Liver (tissue), 9 donors: Measurements from ENCODE around the gene SMARCC2. TPM values are rescaled to one million over a fixed set of nuclear protein-coding genes. Genes with fewer than 3 reads are reported as not detected.

Source experiments
- DNase-seq: peaks from one replicate; pipeline ENCODE4 v3.0.0-alpha.2; 2017; ENCODE audit warnings: low spot score
- H3K27ac ChIP-seq, 2 donors: one replicate each; pipeline ENCODE4 v1.7.0; 2013; ENCODE audit warnings: inconsistent platforms in 2 of 2, low read length in 2 of 2, control low read depth in 1 of 2, low read depth in 1 of 2, mild to moderate bottlenecking in 1 of 2
- H3K27me3 ChIP-seq, 4 donors: one replicate each; pipeline versions ENCODE4 v1.6.1 to v1.7.0; 2013; ENCODE audit warnings: low read length in 3 of 4, inconsistent platforms in 1 of 4, mild to moderate bottlenecking in 1 of 4, moderate library complexity in 1 of 4; ENCODE audit not compliant: control insufficient read depth in 4 of 4, insufficient read depth in 4 of 4
- H3K36me3 ChIP-seq, 4 donors: one replicate each; pipeline versions ENCODE4 v1.6.1 to v1.7.0; 2013; ENCODE audit warnings: low read length in 3 of 4, mild to moderate bottlenecking in 3 of 4, low read depth in 1 of 4, moderate library complexity in 1 of 4; ENCODE audit not compliant: control insufficient read depth in 4 of 4, insufficient read depth in 3 of 4
- H3K4me1 ChIP-seq, 4 donors: one replicate each; pipeline versions ENCODE4 v1.6.1 to v1.7.0; 2013; ENCODE audit warnings: low read length in 3 of 4, mild to moderate bottlenecking in 3 of 4, moderate library complexity in 1 of 4; ENCODE audit not compliant: control insufficient read depth in 4 of 4, insufficient read depth in 4 of 4
- H3K4me3 ChIP-seq, 3 donors: one replicate each; pipeline versions ENCODE4 v1.6.1 to v1.7.0; 2013; ENCODE audit warnings: low read length in 3 of 3, control low read depth in 1 of 3, low read depth in 1 of 3, mild to moderate bottlenecking in 1 of 3
- H3K9ac ChIP-seq, 2 donors: one replicate each; pipeline ENCODE4 v1.7.0; 2013; ENCODE audit warnings: low read length in 2 of 2, mild to moderate bottlenecking in 2 of 2, moderate library complexity in 2 of 2, control low read depth in 1 of 2, low read depth in 1 of 2
- H3K9me3 ChIP-seq, 4 donors: one replicate each; pipeline versions ENCODE4 v1.6.1 to v1.7.0; 2013; ENCODE audit warnings: low read length in 3 of 4; ENCODE audit not compliant: control insufficient read depth in 4 of 4
- EGR1 ChIP-seq, 2 donors: IDR thresholded peaks; 2 replicates each; pipeline ENCODE4 v1.6.1; 2016 to 2018; ENCODE audit warnings: antibody characterized with exemption in 2 of 2, low read depth in 2 of 2
- FOXA1 ChIP-seq: IDR thresholded peaks from 2 replicates; pipeline ENCODE4 v1.6.1; 2016; ENCODE audit warnings: antibody characterized with exemption
- FOXA2 ChIP-seq: IDR thresholded peaks from 2 replicates; pipeline ENCODE4 v1.6.1; 2016; ENCODE audit warnings: antibody characterized with exemption
- GABPA ChIP-seq, 2 donors: IDR thresholded peaks in 1 of 2; conservative IDR thresholded peaks in 1 of 2; 2 replicates each; pipeline ENCODE4 v1.6.1; 2016; ENCODE audit warnings: antibody characterized with exemption in 2 of 2, mild to moderate bottlenecking in 1 of 2, moderate library complexity in 1 of 2
- HNF4A ChIP-seq, 2 donors: conservative IDR thresholded peaks; 2 replicates each; pipeline ENCODE4 v1.6.1; 2016; ENCODE audit warnings: antibody characterized with exemption in 2 of 2, mild to moderate bottlenecking in 2 of 2
- HNF4G ChIP-seq: IDR thresholded peaks from 2 replicates; pipeline ENCODE4 v1.6.1; 2016; ENCODE audit warnings: antibody characterized with exemption
- NR2F2 ChIP-seq: IDR thresholded peaks from 2 replicates; pipeline ENCODE4 v1.6.1; 2016; ENCODE audit warnings: antibody characterized with exemption
- RAD21 ChIP-seq, 2 donors: IDR thresholded peaks; 2 replicates each; pipeline ENCODE4 v1.6.1; 2016; ENCODE audit warnings: antibody characterized with exemption in 2 of 2, mild to moderate bottlenecking in 2 of 2
- RXRA ChIP-seq, 2 donors: IDR thresholded peaks; 2 replicates each; pipeline ENCODE4 v1.6.1; 2017 to 2018; ENCODE audit warnings: antibody characterized with exemption in 2 of 2, mild to moderate bottlenecking in 1 of 2
- SP1 ChIP-seq: IDR thresholded peaks from 2 replicates; pipeline ENCODE4 v1.6.1; 2018; ENCODE audit warnings: antibody characterized with exemption, mild to moderate bottlenecking
- YY1 ChIP-seq: IDR thresholded peaks from 2 replicates; pipeline ENCODE4 v1.6.1; 2016; ENCODE audit warnings: antibody characterized with exemption, mild to moderate bottlenecking
- WGBS: extraction: QIAGEN DNeasy Blood & Tissue Kit; methylation state at CpG from one replicate; pipeline ENCODE4 v1.1.7; 2013; 5-methylcytosine and 5-hydroxymethylcytosine counted together
- polyA plus RNA-seq, 2 donors: library from polyadenylated mRNA; stranded (reverse) in 1 of 2; unstranded in 1 of 2; fragments of 200-250 nt in 1 of 2; fragments of >200 nt in 1 of 2; fragmentation: Nextera tagmentation in 1 of 2; extraction: Ambion mirVana in 1 of 2; gene quantifications; one replicate each; pipeline versions ENCODE4 v1.2.1 to v1.2.3, GENCODE V29; 2013 to 2015
- total RNA-seq, 2 donors: library from RNA; depleted of rRNA; stranded (reverse); fragments of >200 nt; gene quantifications; one replicate each; pipeline ENCODE4 v1.2.3, GENCODE V29; 2014
- TF ChIP-seq, protein P1 (sequence below): IDR thresholded peaks from 2 replicates; pipeline ENCODE4 v1.6.1; 2016; ENCODE audit warnings: antibody characterized with exemption
- TF ChIP-seq, protein P2 (sequence below): IDR thresholded peaks from 2 replicates; pipeline ENCODE4 v1.6.1; 2016; ENCODE audit warnings: antibody characterized with exemption
- TF ChIP-seq, protein P3 (sequence below): fragments of 150-350 bp; IDR thresholded peaks from 2 replicates; pipeline ENCODE4 v1.5.1; 2017; ENCODE audit warnings: improper control_type of control experiment, low read depth, low read length; ENCODE audit not compliant: missing input control
- donor health status: healthy.
- donor health status: healthy.
- donor health status: healthy.
- donor health status: healthy.
- donor health status: healthy.

Gene SMARCC2
- total and polyA plus RNA-seq, 4 donors: 12.8 to 24.8 (median 22.5) TPM

DNA sequence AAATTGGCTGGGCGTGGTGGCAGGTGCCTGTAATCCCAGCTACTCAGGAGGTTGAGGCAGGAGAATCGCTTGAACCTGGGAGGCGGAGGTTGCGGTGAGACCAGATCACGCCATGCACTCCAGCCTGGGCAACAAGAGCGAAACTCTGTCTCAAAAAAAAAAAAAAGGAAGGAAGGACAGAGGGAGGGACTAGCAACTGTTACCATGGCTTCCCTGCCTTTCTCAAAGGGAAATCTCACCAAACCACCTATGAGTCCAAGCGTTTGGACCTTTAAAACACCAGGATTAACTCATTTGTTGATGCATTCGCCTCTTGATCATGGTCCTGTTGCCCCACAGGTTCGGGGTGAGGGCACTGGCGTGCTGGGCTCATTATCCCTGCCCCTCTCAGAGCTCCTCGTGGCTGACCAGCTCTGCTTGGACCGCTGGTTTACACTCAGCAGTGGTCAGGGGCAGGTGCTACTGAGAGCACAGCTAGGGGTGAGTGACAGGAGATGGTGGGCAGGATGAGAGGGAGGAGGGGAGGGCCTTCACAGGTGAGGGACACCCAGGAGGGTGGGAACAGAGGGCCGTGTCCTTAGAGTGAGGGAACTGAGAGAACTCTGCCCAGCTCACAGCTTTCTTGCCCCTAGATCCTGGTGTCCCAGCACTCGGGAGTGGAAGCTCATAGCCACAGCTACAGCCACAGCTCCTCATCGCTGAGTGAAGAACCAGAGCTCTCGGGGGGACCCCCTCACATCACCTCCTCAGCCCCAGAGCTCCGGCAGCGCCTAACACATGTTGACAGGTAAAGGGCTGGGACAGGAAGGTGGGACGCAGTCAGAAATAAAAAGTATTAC, 47.1 kb downstream of the SMARCC2 start:
- Histone ChIP-seq H3K27me3 (no peaks in the 10 kb centered on the region), H3K9ac (no peak overlapping the region), H3K4me1 (peaks cover 0 to 5% (median 0%) of the 10 kb centered on the region in 4 donors), H3K27ac (no peak overlapping the region), H3K4me3 (no peak overlapping the region), H3K36me3 (peaks cover 20 to 67% (median 55%) of the 10 kb centered on the region in 4 donors), H3K9me3 (no peaks in the 10 kb centered on the region)
- TF ChIP-seq FOXA1 (no peak), FOXA2 (no peak), SP1 (no peak), HNF4A (conservative IDR thresholded peaks at IDR 0.05) (no peak), EGR1 (IDR thresholded peaks at IDR 0.05; ENCODE audit: low read depth in 2 of 2) (no peak), RAD21 (IDR thresholded peaks at IDR 0.05) (no peak), NR2F2 (no peak), HNF4G (no peak), GABPA (IDR thresholded peaks at IDR 0.05 in 1 of 2, conservative IDR thresholded peaks at IDR 0.05 in 1 of 2) (no peak), RXRA (IDR thresholded peaks at IDR 0.05) (no peak)
- TF ChIP-seq, protein P1, sequence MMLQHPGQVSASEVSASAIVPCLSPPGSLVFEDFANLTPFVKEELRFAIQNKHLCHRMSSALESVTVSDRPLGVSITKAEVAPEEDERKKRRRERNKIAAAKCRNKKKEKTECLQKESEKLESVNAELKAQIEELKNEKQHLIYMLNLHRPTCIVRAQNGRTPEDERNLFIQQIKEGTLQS: no peak
- TF ChIP-seq, protein P2, sequence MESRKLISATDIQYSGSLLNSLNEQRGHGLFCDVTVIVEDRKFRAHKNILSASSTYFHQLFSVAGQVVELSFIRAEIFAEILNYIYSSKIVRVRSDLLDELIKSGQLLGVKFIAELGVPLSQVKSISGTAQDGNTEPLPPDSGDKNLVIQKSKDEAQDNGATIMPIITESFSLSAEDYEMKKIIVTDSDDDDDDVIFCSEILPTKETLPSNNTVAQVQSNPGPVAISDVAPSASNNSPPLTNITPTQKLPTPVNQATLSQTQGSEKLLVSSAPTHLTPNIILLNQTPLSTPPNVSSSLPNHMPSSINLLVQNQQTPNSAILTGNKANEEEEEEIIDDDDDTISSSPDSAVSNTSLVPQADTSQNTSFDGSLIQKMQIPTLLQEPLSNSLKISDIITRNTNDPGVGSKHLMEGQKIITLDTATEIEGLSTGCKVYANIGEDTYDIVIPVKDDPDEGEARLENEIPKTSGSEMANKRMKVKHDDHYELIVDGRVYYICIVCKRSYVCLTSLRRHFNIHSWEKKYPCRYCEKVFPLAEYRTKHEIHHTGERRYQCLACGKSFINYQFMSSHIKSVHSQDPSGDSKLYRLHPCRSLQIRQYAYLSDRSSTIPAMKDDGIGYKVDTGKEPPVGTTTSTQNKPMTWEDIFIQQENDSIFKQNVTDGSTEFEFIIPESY: no peak
- TF ChIP-seq, protein P3, sequence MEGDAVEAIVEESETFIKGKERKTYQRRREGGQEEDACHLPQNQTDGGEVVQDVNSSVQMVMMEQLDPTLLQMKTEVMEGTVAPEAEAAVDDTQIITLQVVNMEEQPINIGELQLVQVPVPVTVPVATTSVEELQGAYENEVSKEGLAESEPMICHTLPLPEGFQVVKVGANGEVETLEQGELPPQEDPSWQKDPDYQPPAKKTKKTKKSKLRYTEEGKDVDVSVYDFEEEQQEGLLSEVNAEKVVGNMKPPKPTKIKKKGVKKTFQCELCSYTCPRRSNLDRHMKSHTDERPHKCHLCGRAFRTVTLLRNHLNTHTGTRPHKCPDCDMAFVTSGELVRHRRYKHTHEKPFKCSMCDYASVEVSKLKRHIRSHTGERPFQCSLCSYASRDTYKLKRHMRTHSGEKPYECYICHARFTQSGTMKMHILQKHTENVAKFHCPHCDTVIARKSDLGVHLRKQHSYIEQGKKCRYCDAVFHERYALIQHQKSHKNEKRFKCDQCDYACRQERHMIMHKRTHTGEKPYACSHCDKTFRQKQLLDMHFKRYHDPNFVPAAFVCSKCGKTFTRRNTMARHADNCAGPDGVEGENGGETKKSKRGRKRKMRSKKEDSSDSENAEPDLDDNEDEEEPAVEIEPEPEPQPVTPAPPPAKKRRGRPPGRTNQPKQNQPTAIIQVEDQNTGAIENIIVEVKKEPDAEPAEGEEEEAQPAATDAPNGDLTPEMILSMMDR: no peak
- 91% methylated on average over 19 of the region's 19 CpGs for WGBS
- DNase-seq: no peak

DNA sequence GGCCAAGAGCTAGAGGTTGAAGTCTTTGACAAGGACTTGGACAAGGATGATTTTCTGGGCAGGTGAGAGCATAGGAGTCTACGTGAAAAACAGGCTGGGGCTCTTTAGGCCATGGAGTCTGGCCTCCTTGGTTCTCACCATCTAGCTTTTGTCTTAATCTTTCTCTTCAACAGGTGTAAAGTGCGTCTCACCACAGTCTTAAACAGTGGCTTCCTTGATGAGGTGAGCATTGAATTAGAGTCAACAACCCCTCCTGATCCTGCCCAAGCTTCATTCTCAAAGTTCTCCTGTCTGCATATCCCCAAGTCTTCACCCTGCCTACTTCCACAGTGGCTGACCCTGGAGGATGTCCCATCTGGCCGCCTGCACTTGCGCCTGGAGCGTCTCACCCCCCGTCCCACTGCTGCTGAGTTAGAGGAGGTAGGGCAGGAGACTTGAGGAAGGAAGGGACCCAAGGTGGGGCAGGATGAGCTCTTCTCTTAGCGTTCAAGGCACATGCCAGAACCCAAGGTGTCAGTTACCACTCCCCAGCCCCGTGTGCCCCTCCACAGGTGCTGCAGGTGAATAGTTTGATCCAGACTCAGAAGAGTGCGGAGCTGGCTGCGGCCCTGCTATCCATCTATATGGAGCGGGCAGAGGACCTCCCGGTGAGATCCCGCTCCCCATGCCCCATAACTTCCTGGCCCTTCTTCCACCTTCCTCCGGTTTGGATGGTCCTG, 51.3 kb downstream of the SMARCC2 start:
- no peak overlapping the region for H3K27ac ChIP-seq
- no peak overlapping the region for H3K4me3 ChIP-seq
- TF ChIP-seq FOXA1: no peak
- no peak for TF ChIP-seq GABPA (IDR thresholded peaks at IDR 0.05 in 1 of 2, conservative IDR thresholded peaks at IDR 0.05 in 1 of 2)
- TF ChIP-seq YY1: no peak
- H3K4me1 ChIP-seq: no peaks in the 10 kb centered on the region
- H3K9me3 ChIP-seq: no peaks in the 10 kb centered on the region
- WGBS: 96% methylated on average over 14 of the region's 14 CpGs
- no peaks in the 10 kb centered on the region for H3K27me3 ChIP-seq
- no peak for DNase-seq
- H3K36me3 ChIP-seq: peaks cover 20 to 66% (median 56%) of the 10 kb centered on the region in 4 donors
- H3K9ac ChIP-seq: no peak overlapping the region
